Ecto neural progenitor cell (in vitro differentiated cells): ENCODE data around the gene PAIP2.
"Not testable (repeated sequence)": the region's sequence is repeated elsewhere in the genome, so short reads cannot be mapped to it uniquely, and the experiment has no call there.

Experiments used
- DNase-seq: peaks from one replicate; pipeline ENCODE4 v3.0.0-alpha.2; 2018; ENCODE audit warnings: low spot score

The PAIP2 gene

DNA sequence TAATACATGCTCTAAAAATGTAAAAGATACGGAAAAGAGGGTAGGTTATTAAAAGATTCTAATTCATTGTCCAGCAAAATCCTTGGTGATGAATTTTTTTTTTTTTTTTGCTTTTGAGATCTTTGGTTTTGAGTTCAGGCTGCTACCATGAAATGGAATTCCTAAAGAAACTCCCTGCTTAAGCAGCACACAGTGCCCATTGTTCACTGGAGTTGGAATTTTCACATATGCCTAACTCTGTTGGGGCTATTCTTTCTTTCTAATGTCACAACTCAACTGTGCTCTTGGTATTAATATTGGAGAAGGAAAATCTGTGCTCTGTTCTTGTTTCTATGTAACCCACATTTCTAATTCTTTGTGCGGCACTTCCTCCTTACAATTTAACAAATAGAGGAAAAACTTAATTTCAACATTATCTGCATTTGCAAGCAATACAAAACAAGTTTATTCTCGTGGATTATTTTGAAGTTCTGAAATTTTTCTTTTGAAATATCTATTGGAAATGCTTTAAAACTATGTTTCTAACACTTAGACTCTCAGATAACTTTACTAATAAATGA is 26.5 kb upstream of the PAIP2 start:
- no peak for DNase-seq

GRCh38 chr5:139335811-139336210 is 5.8 kb upstream of the PAIP2 start:
- no peak for DNase-seq

GRCh38 chr5:139340051-139340450 is 1.6 kb upstream of the PAIP2 start:
- DNase-seq: no peak

DNA sequence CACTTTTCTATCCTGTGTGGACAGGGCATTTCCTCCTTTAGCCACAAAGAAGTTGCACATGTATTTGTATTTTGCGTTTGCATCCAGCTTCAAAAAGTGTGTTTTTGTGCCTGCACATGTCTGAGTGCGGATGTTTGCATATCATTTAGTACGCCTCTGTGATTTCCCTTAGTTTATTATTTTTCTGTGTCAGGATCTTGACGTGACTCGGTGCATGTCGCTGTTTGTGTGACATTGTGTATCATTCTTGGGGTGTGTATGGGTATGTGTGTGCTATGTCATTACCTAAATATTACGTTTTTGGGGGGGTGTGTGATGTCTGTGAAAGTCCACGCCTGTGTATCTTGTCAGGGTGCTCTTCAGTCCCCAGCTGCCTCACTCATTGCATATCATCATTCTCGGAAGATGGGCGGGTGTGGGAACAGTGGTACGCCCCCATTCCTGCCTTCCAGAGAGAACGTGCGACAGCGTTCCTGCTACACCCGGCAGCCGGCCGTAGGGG is 416 bp upstream of the PAIP2 start:
- no peak for DNase-seq

DNA sequence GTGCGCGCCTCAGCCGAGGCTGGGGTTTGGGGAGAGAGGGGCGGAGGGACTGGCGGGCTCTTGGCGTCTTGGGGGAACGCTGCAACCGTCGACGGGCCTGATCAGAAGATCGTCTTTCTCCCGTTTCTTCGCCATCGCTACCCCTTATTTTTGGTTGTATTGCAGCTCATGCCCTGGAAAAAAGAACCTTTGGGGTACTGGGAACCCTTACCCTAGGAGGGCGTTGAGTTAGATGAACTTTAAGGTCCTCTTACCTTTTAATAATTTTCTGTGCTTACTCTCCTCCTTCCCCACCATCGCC is 719 bp downstream of the PAIP2 start:
- no peak for DNase-seq

DNA sequence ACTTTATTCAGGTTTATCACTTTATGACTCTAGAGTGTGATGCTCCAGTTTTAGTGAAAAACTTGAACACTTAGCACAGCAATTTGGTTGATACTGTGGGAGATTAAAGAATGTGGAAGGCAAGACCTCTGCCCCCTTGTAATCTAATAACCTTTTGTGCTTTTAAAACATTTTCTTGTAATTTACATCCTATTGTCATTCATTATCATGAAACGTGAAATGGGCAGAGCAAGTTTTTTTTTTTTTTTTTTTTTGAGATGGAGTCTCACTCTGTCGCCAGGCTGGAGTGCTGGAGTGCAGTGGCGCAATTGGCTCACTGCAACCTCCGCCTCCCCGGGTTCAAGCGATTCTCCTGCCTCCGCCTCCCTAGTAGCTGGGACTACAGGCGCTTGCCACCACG is 1.8 kb downstream of the PAIP2 start:
- DNase-seq: no peak

DNA sequence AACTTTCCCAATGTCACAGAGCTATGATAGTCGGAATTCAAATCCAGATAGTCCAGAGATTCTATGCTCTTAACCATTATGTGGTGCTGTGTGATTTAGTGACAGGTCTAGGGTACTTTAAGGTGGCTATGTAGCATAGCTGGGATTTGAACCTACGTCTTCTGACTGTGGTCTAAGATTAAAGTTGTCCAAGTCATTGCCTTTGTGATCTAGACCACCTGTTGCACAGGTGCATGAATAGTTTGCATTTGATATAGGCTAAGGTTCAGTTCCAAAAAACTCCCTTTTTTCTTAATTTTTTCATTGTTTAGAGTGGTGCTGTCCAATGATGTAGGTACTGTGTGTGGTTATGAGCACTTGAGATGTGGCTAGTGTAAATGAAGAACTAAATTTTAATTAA is 2.5 kb downstream of the PAIP2 start:
- DNase-seq: no peak

- not testable (repeated sequence) for DNase-seq
These were observed 3.8 kb downstream of the PAIP2 start for GRCh38 chr5:139345442-139345841.

- not testable (repeated sequence) for DNase-seq
These were observed 6.2 kb downstream of the PAIP2 start for GRCh38 chr5:139347863-139348262.

GRCh38 chr5:139354186-139354585 is 12.5 kb downstream of the PAIP2 start:
- DNase-seq: no peak

- DNase-seq: not testable (repeated sequence)
These were observed 14.2 kb downstream of the PAIP2 start for GRCh38 chr5:139355900-139356299.

GRCh38 chr5:139358064-139358463 is 16.4 kb downstream of the PAIP2 start:
- no peak for DNase-seq

- no peak for DNase-seq
These were observed 18.7 kb downstream of the PAIP2 start for GRCh38 chr5:139360384-139360783.

GRCh38 chr5:139361835-139362429 is 20.3 kb downstream of the PAIP2 start:
- DNase-seq: no peak

DNA sequence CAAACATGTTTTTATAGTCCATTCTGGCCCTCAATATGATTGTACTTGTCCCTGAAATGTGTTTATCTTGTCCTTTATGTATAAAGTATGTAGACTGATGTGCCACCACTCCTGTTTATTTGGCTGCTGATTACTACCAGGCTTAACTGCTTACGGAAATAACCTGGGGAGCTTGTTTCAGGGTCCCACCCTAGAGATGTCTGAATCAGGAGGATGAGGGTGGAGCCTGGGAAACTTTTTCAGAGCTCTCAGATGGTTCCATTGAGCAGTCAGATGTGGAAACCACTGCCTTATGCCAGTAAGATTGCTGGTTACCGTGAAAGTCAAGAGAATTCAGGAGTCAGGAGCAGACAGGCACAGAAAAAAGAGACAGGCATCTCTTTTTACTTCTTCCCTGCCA is 22.3 kb downstream of the PAIP2 start:
- no peak for DNase-seq

DNA sequence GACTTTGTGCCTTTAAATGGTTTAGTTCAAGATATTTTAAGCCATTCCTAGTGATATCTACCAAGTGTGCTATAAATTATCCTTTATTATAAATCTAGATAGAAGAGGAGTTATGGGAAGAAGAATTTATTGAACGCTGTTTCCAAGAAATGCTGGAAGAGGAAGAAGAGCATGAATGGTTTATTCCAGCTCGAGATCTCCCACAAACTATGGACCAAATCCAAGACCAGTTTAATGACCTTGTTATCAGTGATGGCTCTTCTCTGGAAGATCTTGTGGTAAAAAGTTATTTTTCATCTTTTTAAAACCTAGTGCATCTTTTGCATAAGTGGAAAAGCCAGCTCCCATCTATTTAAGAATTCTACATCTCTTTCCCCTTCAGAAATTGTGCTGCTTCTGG is 22.8 kb downstream of the PAIP2 start:
- DNase-seq: no peak

DNA sequence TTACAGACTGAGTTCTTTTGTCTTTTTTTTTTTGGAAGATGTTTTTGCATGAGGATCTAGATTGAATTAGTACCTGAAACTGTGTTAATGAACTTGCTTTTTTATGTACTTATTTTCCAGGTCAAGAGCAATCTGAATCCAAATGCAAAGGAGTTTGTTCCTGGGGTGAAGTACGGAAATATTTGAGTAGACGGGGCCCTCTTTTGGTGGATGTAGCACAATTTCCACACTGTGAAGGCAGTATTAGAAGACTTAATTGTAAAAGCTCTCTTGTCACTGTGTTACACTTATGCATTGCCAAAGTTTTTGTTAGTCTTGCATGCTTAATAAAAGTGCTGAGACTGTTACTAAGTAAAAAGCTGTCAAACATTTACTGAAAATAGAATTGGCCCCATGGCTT is 27.0 kb downstream of the PAIP2 start:
- DNase-seq: no peak

DNA sequence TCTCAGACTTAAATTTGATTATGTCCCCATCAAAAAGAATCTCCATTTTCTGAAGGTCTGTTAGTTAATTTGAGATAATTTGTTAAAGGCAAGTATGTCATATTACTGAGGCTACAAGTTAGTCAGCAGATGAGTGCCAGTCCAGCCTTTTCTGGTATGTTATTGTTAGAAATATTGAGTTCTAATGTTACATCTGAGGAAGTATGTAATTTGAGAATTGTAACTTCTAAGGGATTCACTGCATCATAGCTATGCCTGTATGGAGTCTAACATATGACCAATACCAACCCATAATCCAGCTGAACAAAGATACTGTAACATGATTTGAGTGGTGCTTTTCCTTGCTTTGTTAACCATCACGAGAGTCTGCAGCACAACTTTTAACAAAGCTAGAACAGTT is 27.5 kb downstream of the PAIP2 start:
- DNase-seq: no peak

- DNase-seq: no peak
These were observed 30.1 kb downstream of the PAIP2 start for GRCh38 chr5:139371482-139372435.

DNA sequence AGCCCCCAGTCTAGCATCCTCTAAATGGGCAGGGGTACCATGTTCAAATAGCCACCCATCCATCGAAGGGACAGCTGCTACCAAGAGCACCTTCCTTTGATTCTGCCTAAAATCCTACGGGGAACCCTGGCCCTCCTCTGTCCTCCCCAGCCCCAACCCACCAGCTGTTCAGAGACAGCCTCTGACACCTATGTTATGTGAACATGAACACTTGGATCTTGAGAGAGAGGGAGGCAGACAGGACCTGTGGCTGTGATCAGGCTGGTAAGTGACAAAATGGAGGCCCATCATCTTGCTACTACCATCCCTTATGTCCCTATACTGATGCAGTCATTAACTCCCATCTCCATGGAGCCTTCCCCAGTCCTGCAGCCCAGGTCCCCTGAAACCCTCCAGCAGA is 33.3 kb downstream of the PAIP2 start:
- DNase-seq: no peak

- no peak for DNase-seq
These were observed 34.7 kb downstream of the PAIP2 start for GRCh38 chr5:139376364-139376763.

DNA sequence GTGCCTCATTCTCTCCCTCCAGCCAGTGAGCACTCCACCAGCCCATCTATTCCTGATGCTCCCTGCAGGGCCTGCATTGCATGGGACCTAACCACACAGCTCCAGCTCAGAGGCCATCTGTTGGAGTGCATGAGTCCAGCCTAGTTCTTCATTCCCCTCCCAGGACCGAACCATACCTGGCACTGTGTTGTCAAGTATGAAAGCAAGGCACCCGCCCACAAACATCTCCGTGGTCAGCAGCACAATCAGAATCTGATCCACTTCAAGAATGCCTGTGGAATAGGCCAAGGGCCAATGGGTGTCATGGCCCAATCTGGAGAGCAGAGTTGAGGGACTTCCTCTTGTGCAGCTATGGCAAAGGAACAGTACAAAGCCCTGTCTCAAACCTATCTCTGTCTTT is 35.6 kb downstream of the PAIP2 start:
- DNase-seq: no peak

DNA sequence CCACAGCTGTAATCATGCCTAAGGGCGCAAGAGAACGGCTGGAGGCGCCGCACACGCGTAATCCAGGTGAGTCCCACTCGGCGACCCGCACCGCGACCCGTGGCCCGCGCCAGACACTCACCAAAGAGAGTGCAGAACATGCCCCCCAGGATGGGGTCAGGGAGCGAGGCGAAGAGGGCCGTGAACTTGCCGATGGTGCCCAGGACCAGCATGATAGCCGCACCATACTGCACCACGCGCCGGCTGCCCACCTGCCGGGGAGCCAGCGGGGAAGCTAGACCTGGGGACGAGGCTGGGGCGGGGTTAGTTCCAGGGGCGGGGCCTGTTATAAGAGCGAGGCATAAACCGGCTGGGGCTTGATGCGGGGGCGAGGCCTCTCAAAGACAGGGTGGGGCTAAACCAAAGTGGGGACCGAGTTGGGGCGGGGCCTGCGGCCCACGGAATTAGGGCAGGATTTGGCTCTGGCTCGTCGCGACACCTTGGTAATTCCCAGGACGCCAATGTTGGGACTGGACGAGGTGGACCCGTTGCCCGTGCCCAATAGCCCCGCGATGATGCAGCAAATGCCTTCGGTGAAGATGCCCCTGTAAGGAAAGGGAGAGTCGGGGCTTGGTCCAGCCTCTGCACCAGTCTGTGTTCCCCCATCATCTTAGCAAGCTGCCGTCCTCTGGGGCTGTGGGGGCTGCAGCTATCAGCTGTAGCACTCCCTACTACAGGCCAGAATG is 36.6 kb downstream of the PAIP2 start:
- no peak for DNase-seq
